Measurements from ENCODE around the gene KRT2.

Gene KRT2

DNA sequence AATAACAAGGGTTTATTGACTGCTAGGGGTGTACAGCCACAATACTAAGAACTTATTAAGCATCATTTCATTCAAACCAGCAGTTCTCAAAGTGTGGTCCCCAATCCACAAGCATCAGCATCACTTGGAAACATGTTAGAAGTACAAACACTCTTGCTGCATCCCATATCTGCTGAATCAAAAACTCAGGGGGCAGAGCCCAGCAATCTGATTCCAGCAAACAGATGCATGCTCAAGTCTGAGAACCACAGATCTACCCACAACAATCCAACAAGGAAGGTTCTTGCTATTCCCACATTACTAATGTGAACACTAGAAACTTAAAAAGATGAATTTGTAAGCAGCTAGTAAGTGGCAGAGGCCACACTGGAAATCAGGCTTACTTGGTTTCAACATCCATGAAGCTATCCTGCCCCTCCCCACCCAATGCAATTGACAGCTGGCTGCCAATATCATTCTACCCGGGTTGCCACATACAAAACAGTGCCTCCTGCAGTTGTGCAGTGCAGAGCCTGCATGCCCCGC, 45.1 kb upstream of the KRT2 start:
- TF ChIP-seq, protein P1, sequence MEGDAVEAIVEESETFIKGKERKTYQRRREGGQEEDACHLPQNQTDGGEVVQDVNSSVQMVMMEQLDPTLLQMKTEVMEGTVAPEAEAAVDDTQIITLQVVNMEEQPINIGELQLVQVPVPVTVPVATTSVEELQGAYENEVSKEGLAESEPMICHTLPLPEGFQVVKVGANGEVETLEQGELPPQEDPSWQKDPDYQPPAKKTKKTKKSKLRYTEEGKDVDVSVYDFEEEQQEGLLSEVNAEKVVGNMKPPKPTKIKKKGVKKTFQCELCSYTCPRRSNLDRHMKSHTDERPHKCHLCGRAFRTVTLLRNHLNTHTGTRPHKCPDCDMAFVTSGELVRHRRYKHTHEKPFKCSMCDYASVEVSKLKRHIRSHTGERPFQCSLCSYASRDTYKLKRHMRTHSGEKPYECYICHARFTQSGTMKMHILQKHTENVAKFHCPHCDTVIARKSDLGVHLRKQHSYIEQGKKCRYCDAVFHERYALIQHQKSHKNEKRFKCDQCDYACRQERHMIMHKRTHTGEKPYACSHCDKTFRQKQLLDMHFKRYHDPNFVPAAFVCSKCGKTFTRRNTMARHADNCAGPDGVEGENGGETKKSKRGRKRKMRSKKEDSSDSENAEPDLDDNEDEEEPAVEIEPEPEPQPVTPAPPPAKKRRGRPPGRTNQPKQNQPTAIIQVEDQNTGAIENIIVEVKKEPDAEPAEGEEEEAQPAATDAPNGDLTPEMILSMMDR (IDR thresholded peaks at IDR 0.05) = no peak
- H3K9me3 ChIP-seq (ENCODE audit: control insufficient read depth, low read length) = no peaks in the 10 kb centered on the region
- no peak overlapping the region for H2AFZ ChIP-seq
- H3K9ac ChIP-seq = no peak overlapping the region
- no peak overlapping the region for H3K27ac ChIP-seq
- no peak overlapping the region for H3K4me2 ChIP-seq (ENCODE audit: low read length)
- H3K79me2 ChIP-seq = no peaks in the 10 kb centered on the region
- no peaks in the 10 kb centered on the region for H3K4me1 ChIP-seq
- H3K4me3 ChIP-seq (ENCODE audit: low read depth, low read length) = no peak overlapping the region
- no peaks in the 10 kb centered on the region for H3K27me3 ChIP-seq (ENCODE audit: control insufficient read depth, insufficient read depth, low read length)
- H3K36me3 ChIP-seq (ENCODE audit: control insufficient read depth, insufficient read depth, low read length) = no peaks in the 10 kb centered on the region

DNA sequence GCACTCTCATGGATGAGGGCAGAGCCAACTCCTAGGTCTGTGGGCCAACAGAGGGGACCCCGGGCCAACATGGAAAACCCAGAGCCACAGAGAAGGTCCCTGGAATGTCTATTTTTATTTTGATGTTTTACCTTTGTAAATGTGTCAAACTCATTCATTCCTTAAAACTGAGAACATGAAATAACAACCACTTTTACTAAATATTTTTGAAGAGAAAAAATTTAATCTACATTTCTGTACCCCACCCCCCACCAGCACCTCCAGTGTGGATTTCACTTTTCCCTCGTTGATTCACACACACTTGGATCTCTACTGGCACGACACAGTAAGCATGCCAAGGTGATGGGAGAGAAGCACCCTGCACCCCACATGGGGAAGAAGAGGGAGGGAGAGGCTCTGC, 44.6 kb upstream of the KRT2 start:
- Histone ChIP-seq H3K4me2 (ENCODE audit: low read length) (no peak overlapping the region), H3K36me3 (ENCODE audit: control insufficient read depth, insufficient read depth, low read length) (no peaks in the 10 kb centered on the region), H3K4me1 (no peaks in the 10 kb centered on the region), H3K27ac (no peak overlapping the region), H3K27me3 (ENCODE audit: control insufficient read depth, insufficient read depth, low read length) (no peaks in the 10 kb centered on the region), H3K9me3 (ENCODE audit: control insufficient read depth, low read length) (no peaks in the 10 kb centered on the region), H3K79me2 (no peaks in the 10 kb centered on the region), H2AFZ (no peak overlapping the region), H3K4me3 (ENCODE audit: low read depth, low read length) (no peak overlapping the region), H3K9ac (no peak overlapping the region)
- TF ChIP-seq, protein P1 (IDR thresholded peaks at IDR 0.05) = no peak

DNA sequence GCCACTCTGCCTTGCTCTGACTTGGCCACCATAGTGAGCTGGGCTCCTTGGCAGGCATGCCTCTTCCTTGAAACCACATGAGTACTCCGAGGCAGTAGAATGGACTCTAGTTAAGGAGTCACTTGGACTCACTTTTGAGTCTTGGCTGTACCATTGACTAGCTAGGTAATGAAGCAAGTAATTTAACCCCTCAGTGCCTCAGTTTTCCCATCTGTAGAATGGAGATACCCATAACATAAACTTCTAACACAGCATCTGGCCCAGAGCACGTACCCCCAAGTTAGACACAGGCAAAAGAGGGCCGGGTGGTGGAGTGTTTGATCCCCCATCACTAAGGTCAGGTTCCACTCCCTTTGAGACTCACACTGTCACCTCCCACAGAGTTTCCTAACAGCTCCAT, 43.0 kb upstream of the KRT2 start:
- Histone ChIP-seq H3K27ac (no peak overlapping the region), H3K36me3 (ENCODE audit: control insufficient read depth, insufficient read depth, low read length) (no peaks in the 10 kb centered on the region), H3K4me2 (ENCODE audit: low read length) (no peak overlapping the region), H3K27me3 (ENCODE audit: control insufficient read depth, insufficient read depth, low read length) (no peaks in the 10 kb centered on the region), H3K9ac (no peak overlapping the region), H3K4me1 (no peaks in the 10 kb centered on the region), H3K4me3 (ENCODE audit: low read depth, low read length) (no peak overlapping the region), H3K9me3 (ENCODE audit: control insufficient read depth, low read length) (no peaks in the 10 kb centered on the region), H2AFZ (no peak overlapping the region), H3K79me2 (no peaks in the 10 kb centered on the region)
- TF ChIP-seq, protein P1 (IDR thresholded peaks at IDR 0.05) = no peak

DNA sequence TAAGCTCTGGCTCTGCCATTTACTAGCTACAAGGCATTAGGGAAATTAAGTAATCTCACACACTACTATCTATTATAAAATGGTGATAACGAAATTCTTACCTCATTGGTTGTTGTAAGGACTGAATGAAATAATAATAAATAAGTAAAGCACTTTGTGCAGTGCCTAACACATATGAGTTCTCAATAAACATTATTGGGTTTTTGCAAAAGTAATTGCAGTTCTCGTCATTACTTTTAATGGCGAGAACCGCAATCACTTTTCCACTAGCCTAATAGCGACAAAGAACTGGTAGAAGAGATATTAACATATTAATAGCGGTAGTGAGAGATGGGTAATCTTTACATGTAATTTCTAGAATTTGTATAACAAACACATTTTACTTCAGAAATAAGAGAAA, 42.1 kb upstream of the KRT2 start:
- no peak overlapping the region for H3K27ac ChIP-seq
- H3K4me1 ChIP-seq = no peaks in the 10 kb centered on the region
- H3K4me2 ChIP-seq (ENCODE audit: low read length) = no peak overlapping the region
- no peaks in the 10 kb centered on the region for H3K27me3 ChIP-seq (ENCODE audit: control insufficient read depth, insufficient read depth, low read length)
- no peaks in the 10 kb centered on the region for H3K9me3 ChIP-seq (ENCODE audit: control insufficient read depth, low read length)
- no peak overlapping the region for H3K4me3 ChIP-seq (ENCODE audit: low read depth, low read length)
- H3K79me2 ChIP-seq = no peaks in the 10 kb centered on the region
- TF ChIP-seq, protein P1 (IDR thresholded peaks at IDR 0.05) = no peak
- H3K9ac ChIP-seq = no peak overlapping the region
- H3K36me3 ChIP-seq (ENCODE audit: control insufficient read depth, insufficient read depth, low read length) = no peaks in the 10 kb centered on the region
- H2AFZ ChIP-seq = no peak overlapping the region

DNA sequence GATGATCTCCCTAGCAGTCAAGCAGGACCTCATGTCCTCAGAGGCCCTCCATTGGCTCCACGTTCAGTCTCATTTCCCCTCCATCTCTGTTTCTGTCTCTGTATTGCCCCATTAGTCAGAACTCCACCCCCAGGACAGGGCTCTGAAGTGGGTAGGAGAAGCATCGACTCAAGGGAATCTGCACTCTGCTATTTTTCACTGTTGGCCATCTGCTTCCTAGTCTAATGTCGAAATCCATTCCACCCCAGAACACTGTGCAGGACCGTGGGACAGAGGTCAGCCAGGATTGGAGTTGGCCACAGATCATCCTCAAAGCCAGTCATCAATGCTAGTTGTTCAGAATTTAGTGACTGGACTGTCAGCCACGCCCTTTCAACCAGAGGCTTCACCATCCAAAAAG, 41.2 kb upstream of the KRT2 start:
- H3K4me3 ChIP-seq (ENCODE audit: low read depth, low read length) = no peak overlapping the region

More for the DNA sequence above, 41.2 kb upstream of the KRT2 start:
- Histone ChIP-seq H3K27ac (no peak overlapping the region), H3K9me3 (ENCODE audit: control insufficient read depth, low read length) (no peaks in the 10 kb centered on the region), H3K79me2 (no peaks in the 10 kb centered on the region), H2AFZ (no peak overlapping the region), H3K4me2 (ENCODE audit: low read length) (no peak overlapping the region), H3K36me3 (ENCODE audit: control insufficient read depth, insufficient read depth, low read length) (no peaks in the 10 kb centered on the region), H3K9ac (no peak overlapping the region), H3K4me1 (no peaks in the 10 kb centered on the region), H3K27me3 (ENCODE audit: control insufficient read depth, insufficient read depth, low read length) (no peaks in the 10 kb centered on the region)
- TF ChIP-seq, protein P1 (IDR thresholded peaks at IDR 0.05) = no peak
